Astrocyte (in vitro differentiated cells and primary cell): ENCODE measurements around the gene LSP1.

Source experiments
- CTCF ChIP-seq: IDR thresholded peaks from 2 replicates; pipeline ENCODE4 v1.5.1; 2011; ENCODE audit warnings: low read depth, mild to moderate bottlenecking, inconsistent platforms, low read length, moderate library complexity; ENCODE audit not compliant: insufficient read depth
- EZH2 ChIP-seq: IDR thresholded peaks from 2 replicates; pipeline ENCODE4 v1.6.1; 2012; ENCODE audit warnings: mild to moderate bottlenecking, low read length, inconsistent platforms; ENCODE audit not compliant: insufficient read depth

DNA sequence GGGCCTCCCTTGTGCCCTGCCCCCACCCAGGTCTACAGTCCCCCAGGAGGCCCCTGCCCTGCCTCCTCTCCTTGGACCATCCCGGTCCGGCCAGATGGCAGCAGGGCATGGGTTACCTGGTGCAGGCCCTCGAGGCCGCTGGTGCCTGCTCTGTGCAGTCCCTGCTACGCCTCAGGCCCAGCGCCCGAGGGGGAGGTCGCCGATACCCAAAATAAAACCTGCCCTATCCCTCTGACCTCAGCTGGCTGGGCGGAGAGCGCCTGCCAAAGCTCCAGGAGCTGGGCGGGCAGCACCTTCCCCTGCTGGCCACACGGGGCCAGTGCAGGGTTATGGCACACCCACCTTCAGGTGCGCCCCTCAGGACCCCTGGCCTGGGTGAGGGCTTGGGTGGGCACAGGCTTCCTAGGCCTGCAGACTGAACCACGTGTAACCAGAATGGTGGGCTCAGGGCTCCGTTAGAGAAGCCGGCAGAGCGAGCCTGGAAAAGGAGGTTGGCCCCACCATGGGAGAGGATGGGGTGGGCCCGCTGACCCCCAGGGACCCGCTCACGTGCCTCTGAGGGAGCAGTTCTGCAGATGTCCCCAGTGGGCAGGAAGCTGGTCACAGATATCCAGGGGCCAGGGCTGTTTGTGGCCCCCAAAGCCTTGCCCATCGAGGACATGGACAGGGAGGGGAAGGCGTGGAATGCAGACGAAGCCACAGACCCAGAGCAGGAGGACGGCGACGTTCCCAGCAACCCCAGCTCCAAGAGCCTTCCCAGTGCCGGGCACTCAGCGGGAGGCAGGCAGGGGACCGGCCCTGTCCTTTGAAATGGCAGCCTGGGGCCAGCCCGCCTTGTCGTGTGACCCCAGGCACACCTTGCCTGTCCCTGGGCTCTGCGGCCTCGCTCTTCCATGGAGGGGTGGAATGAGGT, 64.9 kb downstream of the LSP1 start:
- TF ChIP-seq CTCF (no peak), EZH2 (no peak)
